HUES6 (cell line): Measurements from ENCODE around the gene SET.
A peak's percentile ranks its signal among the peaks of the same experiment; 100 is the strongest.

Experiments used
- H3K27ac ChIP-seq: 2 replicates; pipeline ENCODE4 v1.7.0; 2013; ENCODE audit warnings: low read depth, mild to moderate bottlenecking, low read length, inconsistent platforms
- H3K27me3 ChIP-seq: 2 replicates; pipeline ENCODE4 v1.6.1; 2013; ENCODE audit warnings: low read length; ENCODE audit not compliant: control insufficient read depth, insufficient read depth
- H3K36me3 ChIP-seq: 2 replicates; pipeline ENCODE4 v1.6.1; 2013; ENCODE audit warnings: low read length; ENCODE audit not compliant: control insufficient read depth, insufficient read depth
- H3K4me1 ChIP-seq: 2 replicates; pipeline ENCODE4 v1.6.1; 2013; ENCODE audit warnings: low read length; ENCODE audit not compliant: control insufficient read depth, insufficient read depth
- H3K4me3 ChIP-seq: 2 replicates; pipeline ENCODE4 v1.5.1; 2013; ENCODE audit warnings: low read depth, low read length
- H3K9ac ChIP-seq: one replicate; pipeline ENCODE4 v1.6.1; 2013; ENCODE audit warnings: mild to moderate bottlenecking, low read length
- H3K9me3 ChIP-seq: 2 replicates; pipeline ENCODE4 v1.6.1; 2013; ENCODE audit warnings: low read depth, low read length; ENCODE audit not compliant: control insufficient read depth, insufficient read depth

SET gene

GRCh38 chr9:128723352-128723865 lies 34.4 kb downstream of the SET start:
- H3K27me3 ChIP-seq = no peaks in the 10 kb centered on the region
- peak overlapping the region; percentile 89 for H3K9ac ChIP-seq
- H3K9me3 ChIP-seq = no peaks in the 10 kb centered on the region
- H3K27ac ChIP-seq = no peak overlapping the region
- peak overlapping the region; percentile 76 for H3K4me3 ChIP-seq
- 0 out of 2 replicates have a peak, but pooled peaks cover 7% of the 10 kb centered on the region for H3K4me1 ChIP-seq
- peaks cover 31% of the 10 kb centered on the region for H3K36me3 ChIP-seq

DNA sequence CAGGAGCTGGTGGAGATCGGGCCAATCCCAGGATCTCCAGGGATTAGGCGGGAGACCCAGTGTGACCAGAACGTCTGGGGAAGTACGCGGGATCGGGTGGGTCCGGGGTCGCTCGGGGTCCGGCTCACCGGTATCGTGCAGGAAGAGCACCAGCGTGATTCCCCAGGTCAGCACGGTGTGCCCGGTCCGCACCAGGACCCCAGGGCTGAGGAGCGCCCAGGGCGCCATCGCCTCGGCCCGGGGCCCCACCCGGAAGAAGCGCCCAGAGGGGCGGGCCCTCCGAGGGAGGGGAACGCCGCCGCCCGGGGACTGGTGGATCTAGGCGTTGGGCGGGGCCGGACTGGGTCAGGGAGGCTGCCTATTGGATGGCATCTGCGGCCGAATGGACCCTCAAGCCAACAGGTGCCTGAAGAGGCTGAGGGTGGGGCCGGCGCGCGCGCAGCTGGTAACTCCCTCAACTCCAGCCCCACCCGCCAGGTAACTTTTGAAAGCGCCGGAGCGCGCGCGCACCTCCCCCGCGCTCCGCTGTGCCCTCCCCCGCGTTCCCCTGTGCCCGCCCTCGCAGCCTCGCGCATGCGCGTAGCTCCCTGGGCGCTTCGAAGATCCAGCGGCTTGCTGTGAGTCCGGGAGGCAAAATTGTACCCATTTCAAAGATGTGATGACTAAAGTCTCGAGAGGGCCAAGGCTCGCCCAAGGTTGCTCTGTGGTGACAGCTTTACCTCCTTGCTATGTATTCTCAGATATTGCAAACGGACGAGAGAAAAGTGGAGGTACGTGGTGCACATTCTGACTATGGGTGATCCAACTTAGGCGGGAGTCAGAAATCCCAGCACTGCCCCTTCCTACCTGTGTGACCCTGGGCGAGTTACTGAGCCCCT lies 35.1 kb downstream of the SET start, which contains the start of gene ZDHHC12:
ZDHHC12 (minus strand) TSS at position 262 of the 878 bp plus-strand sequence; CDS start at position 228, 34 bp downstream.
- H3K9ac ChIP-seq = peak within 1 kb of the TSS; percentile 89
- H3K27me3 ChIP-seq = no peaks in the 10 kb centered on the region
- peaks cover 28% of the 10 kb centered on the region for H3K36me3 ChIP-seq
- peak within 1 kb of the TSS; percentile 76 for H3K4me3 ChIP-seq
- H3K9me3 ChIP-seq = no peaks in the 10 kb centered on the region
- H3K4me1 ChIP-seq = peaks cover 7% of the 10 kb centered on the region; the same call in 1 of the 2 replicates
- H3K27ac ChIP-seq = no peak within 1 kb of the TSS

GRCh38 chr9:128724744-128725211 lies 35.8 kb downstream of the SET start:
- peak overlapping the region; percentile 29 for H3K9ac ChIP-seq
- H3K9me3 ChIP-seq = no peaks in the 10 kb centered on the region
- H3K4me3 ChIP-seq = peak overlapping the region; percentile 76
- no peak overlapping the region for H3K27ac ChIP-seq
- H3K4me1 ChIP-seq = peaks cover 7% of the 10 kb centered on the region; the same call in 1 of the 2 replicates
- peaks cover 23% of the 10 kb centered on the region for H3K36me3 ChIP-seq
- no peaks in the 10 kb centered on the region for H3K27me3 ChIP-seq

- Histone ChIP-seq H3K36me3 (peaks cover 4% of the 10 kb centered on the region), H3K9me3 (no peaks in the 10 kb centered on the region), H3K9ac (no peak overlapping the region), H3K4me3 (no peak overlapping the region), H3K27me3 (no peaks in the 10 kb centered on the region), H3K27ac (no peak overlapping the region), H3K4me1 (peaks cover 6% of the 10 kb centered on the region; the same call in 1 of the 2 replicates)
Measured at GRCh38 chr9:128727640-128728248, 38.7 kb downstream of the SET start.

DNA sequence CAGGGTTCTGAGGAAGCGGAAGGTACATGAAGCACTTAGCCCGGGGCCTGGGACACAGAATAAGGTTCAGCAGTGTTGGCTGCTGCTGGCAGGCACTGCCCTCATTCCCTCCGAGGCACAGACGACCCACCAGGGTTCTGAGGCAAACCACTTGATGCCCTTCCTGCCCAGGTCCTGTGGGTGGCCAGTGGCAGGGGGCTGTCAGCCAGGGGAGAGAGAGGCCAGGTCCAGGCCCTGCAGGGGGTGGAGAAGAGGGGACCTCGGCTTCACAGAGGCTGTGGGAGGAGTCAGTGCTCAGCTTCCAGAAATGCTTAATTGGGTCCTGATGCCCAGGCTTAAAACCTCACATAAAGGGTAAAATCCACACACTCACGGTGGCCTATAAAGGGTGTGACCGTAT lies 39.3 kb downstream of the SET start:
- peaks cover 6% of the 10 kb centered on the region; the same call in 1 of the 2 replicates for H3K4me1 ChIP-seq
- no peak overlapping the region for H3K27ac ChIP-seq
- H3K27me3 ChIP-seq = no peaks in the 10 kb centered on the region
- H3K36me3 ChIP-seq = peaks cover 4% of the 10 kb centered on the region
- H3K4me3 ChIP-seq = no peak overlapping the region
- no peak overlapping the region for H3K9ac ChIP-seq
- H3K9me3 ChIP-seq = no peaks in the 10 kb centered on the region

GRCh38 chr9:128729302-128729701 lies 40.3 kb downstream of the SET start:
- no peaks in the 10 kb centered on the region for H3K9me3 ChIP-seq
- peaks cover 4% of the 10 kb centered on the region for H3K36me3 ChIP-seq
- H3K27ac ChIP-seq = no peak overlapping the region
- no peak overlapping the region for H3K4me3 ChIP-seq
- H3K27me3 ChIP-seq = no peaks in the 10 kb centered on the region
- no peak overlapping the region for H3K9ac ChIP-seq
- peaks cover 6% of the 10 kb centered on the region; the same call in 1 of the 2 replicates for H3K4me1 ChIP-seq

DNA sequence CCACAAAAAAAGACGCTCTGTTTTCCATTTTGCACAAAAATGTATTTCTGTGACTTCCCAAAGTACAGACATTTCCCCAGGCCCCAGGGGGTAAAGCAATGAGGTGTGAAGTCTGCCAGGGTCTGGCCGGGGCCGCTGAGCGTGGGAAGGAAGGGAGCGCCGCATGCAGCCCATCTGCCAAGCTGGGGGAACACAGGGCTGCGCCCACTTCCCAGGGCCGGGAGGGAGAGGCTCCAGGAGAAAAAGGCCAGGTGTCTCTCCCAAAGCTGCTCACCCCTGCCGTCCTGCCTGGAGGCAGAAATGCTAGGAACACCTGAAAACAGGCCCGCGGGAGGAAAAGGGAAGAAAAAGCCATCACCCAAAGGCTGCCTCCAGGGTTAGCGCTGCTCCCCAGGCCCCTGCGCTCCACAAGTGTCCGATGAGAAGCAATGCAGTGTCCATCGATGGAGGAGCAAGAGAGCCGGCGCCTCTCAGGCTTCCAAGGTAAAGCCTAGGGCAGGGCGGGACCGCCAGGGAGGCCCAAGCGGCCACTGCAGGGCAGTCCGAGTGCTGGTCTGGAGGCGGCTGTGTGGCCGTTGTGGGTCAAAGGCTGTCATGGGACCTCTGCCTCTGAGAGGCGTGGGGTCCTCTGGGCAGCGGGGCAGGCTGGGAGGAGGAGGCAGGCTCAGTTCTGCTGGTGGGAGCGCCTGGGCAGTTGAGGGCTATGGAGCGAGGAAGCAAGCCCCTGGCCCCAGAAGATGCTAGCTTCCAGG lies 40.9 kb downstream of the SET start:
- Histone ChIP-seq H3K9ac (no peak overlapping the region), H3K36me3 (peaks cover 6% of the 10 kb centered on the region), H3K4me1 (peaks cover 6% of the 10 kb centered on the region; the same call in 1 of the 2 replicates), H3K9me3 (no peaks in the 10 kb centered on the region), H3K27me3 (no peaks in the 10 kb centered on the region), H3K4me3 (no peak overlapping the region), H3K27ac (peak overlapping the region; percentile 41; the same call in 1 of the 2 replicates)

DNA sequence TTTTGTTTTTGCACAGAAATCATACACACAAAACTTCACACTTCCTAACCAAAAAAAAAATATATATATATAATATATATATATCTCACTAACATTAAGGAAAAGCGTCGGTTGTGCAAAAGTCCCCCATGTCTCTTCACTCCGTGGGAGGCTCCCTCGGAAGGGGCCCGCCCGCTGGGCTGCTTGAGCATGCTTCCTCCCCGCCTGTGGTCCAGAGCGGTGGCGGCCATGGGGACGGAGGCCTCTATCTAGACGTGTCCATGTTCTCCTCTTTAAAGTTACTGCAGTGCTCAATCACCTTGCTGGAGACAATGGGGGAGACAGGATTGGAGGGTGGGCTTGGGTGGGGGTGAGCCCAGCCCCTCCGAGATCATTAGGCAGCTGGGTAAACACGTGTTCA lies 42.1 kb downstream of the SET start:
- no peak overlapping the region for H3K27ac ChIP-seq

GRCh38 chr9:128731691-128732090 lies 42.7 kb downstream of the SET start:
- no peak overlapping the region for H3K4me3 ChIP-seq
- H3K9me3 ChIP-seq = no peaks in the 10 kb centered on the region
- no peak overlapping the region for H3K27ac ChIP-seq
- peaks cover 3% of the 10 kb centered on the region; the same call in 1 of the 2 replicates for H3K4me1 ChIP-seq
- peaks cover 11% of the 10 kb centered on the region for H3K36me3 ChIP-seq
- no peaks in the 10 kb centered on the region for H3K27me3 ChIP-seq
- no peak overlapping the region for H3K9ac ChIP-seq

More for the DNA sequence above, 42.1 kb downstream of the SET start:
- Histone ChIP-seq H3K27me3 (no peaks in the 10 kb centered on the region), H3K4me3 (no peak overlapping the region), H3K9me3 (no peaks in the 10 kb centered on the region), H3K36me3 (peaks cover 11% of the 10 kb centered on the region), H3K4me1 (peaks cover 3% of the 10 kb centered on the region; the same call in 1 of the 2 replicates), H3K9ac (no peak overlapping the region)

DNA sequence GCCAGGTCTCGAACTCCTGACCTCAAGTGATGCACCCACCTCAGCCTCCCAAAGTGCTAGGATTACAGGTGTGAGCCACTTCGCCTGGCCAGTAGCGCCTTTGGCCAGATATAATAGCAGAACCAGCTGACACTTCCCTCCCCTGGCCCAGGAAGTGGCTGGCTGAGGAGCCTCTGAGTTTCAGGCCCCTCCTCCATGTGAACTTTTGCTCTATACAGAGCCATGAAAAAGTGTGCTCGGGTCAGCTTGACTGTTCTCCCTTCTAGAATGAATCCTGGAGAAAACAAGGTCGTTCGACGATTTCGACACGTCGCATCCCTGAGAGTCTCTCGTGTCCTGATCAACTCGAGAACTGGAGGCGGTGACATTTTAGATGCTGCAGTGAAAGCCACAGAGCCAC lies 43.6 kb downstream of the SET start:
- no peaks in the 10 kb centered on the region for H3K9me3 ChIP-seq
- H3K27ac ChIP-seq = no peak overlapping the region
- H3K27me3 ChIP-seq = no peaks in the 10 kb centered on the region
- no peak overlapping the region for H3K4me3 ChIP-seq
- H3K36me3 ChIP-seq = peaks cover 11% of the 10 kb centered on the region
- no peak overlapping the region for H3K9ac ChIP-seq
- peaks cover 3% of the 10 kb centered on the region; the same call in 1 of the 2 replicates for H3K4me1 ChIP-seq
